T-helper 1 cell treated with Interleukin-12 subunit alpha and Interleukin-12 subunit beta and Interleukin-4 antibody, amounts not matched to agents 30 μg/mL and 1 μg/mL, for 36 hours (primary cell): ENCODE results near the gene DCXR.
A peak's percentile ranks its signal among the peaks of the same experiment; 100 is the strongest.

Source experiments
- H3K27ac Mint-ChIP-seq: one replicate; pipeline ENCODE4 v1.8.0; 2021; ENCODE audit warnings: mild to moderate bottlenecking, mixed read lengths
- H3K27me3 Mint-ChIP-seq: one replicate; pipeline ENCODE4 v1.8.0; 2021; ENCODE audit warnings: low read depth, mixed read lengths
- H3K36me3 Mint-ChIP-seq: one replicate; pipeline ENCODE4 v1.8.0; 2021; ENCODE audit warnings: low read depth, mixed read lengths
- H3K4me1 Mint-ChIP-seq: one replicate; pipeline ENCODE4 v1.8.0; 2021; ENCODE audit warnings: low read depth, mixed read lengths
- H3K4me3 Mint-ChIP-seq: one replicate; pipeline ENCODE4 v1.8.0; 2021; ENCODE audit warnings: mild to moderate bottlenecking, moderate library complexity, mixed read lengths
- H3K9me3 Mint-ChIP-seq: one replicate; pipeline ENCODE4 v1.8.0; 2021; ENCODE audit warnings: mixed read lengths

Gene DCXR

DNA sequence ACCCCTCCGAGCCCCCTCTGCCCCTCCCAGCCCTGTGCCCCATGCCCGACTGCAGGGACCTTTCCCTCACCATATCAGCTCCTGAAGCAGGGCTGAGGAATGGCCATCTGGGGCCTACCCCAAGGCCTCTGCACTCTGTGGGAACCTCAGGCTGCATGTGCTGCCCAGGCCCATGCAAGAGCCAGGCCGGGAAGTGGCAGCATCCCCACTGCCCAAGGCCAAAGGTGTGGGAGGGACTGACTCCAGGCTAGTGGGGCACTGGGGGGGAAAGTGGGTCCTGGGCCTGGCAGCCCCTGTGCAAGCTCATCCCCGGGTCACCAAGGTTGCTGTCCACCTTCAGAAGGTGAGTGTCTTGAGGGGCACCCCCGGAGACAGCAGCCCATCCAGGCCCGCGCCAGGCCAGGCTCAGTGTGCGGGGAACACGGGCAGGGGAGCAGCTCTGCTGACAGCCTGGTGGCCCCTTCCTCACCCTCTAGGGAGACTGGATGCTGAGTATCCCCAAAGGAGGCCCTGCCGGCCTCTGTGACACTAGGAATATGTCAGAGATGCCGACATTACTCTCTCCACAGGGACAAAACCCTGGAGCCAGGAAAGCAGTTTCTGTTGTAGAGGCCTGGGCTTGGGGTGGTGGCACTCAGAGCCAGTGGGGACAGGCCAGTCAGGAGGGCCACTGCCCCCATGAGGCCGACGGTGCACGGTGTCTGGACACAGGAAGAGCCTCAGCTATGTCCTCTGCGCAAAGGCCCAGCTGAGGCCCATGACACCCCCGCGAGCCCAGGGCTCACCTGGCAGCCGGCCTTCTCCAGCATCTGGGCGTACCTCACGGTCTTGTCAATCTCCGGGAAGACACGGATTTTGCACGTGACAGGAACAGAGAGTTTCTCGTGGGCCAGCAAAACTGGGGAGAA, 24.8 kb upstream of the DCXR start:
- Mint-ChIP-seq H3K27me3 (no peaks in the 10 kb centered on the region), H3K27ac (no peak overlapping the region), H3K4me3 (no peak overlapping the region), H3K36me3 (peaks cover 5% of the 10 kb centered on the region), H3K9me3 (no peaks in the 10 kb centered on the region), H3K4me1 (peaks cover 6% of the 10 kb centered on the region)

DNA sequence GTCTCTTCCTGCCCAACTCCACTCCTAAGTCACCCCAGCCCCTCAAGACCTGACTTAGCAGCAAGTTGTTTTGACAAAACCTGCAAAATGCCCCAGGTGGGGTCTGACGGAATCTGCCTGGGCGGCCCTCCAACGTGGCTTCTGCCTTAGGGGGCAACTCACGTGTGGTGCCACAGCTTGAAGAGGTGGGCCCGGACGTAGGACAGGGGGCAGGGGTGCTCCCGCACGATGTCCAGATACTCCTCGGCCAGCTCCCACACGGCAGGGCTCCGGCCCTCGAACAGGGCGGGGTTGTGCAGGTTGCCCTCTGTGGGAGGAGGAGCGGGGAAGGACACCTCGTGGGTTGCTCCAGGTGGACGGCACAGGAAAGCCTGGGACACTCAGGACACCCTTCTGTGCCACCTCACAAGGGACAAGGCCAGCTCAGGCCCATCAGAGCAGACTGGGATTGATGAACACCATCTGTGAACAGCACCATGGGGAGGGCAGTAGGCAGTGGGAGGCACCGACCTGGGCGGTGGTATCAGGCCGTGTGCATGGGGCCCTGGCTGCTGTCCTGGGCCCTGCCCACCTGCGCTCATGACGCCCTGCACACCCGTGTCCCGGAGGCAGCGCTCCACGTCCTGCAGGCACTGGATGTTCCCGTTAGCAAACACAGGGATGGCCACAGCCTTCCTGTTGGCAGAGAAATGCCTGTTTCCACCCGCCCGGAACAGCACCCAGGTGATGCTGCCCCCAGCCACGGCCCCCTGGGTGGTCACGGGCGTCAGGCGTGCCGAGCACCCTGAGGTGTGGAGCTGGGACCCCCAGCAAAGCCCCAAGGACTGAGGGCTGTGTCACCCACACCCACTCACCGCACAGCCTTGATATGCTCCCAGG, 23.8 kb upstream of the DCXR start:
- H3K4me1 Mint-ChIP-seq = peaks cover 5% of the 10 kb centered on the region
- no peak overlapping the region for H3K27ac Mint-ChIP-seq
- no peak overlapping the region for H3K4me3 Mint-ChIP-seq
- H3K27me3 Mint-ChIP-seq = no peaks in the 10 kb centered on the region
- H3K9me3 Mint-ChIP-seq = no peaks in the 10 kb centered on the region
- peaks cover 5% of the 10 kb centered on the region for H3K36me3 Mint-ChIP-seq

DNA sequence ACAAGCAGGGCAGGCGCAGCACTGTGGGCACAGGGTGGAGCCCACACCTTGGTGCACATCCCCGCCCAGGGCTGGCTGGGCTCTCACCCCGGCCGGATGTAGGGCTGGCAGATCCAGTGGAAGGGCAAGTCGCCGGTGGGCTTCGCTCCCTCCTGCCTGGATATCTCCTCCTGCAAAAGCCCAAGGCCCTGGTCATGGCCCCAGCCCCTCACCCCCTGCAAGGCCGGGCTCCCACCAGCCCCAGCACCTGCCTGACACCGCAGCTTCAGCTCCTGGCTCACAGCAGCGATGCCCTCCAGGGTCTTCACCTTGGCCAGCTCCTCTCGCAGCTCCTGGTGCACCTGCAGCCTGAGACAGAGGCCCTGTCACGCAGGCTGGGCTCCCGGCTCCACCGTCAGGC, 23.1 kb upstream of the DCXR start:
- Mint-ChIP-seq H3K27ac (no peak overlapping the region), H3K4me3 (no peak overlapping the region), H3K9me3 (no peaks in the 10 kb centered on the region), H3K27me3 (no peaks in the 10 kb centered on the region), H3K36me3 (peaks cover 3% of the 10 kb centered on the region), H3K4me1 (peaks cover 3% of the 10 kb centered on the region)

DNA sequence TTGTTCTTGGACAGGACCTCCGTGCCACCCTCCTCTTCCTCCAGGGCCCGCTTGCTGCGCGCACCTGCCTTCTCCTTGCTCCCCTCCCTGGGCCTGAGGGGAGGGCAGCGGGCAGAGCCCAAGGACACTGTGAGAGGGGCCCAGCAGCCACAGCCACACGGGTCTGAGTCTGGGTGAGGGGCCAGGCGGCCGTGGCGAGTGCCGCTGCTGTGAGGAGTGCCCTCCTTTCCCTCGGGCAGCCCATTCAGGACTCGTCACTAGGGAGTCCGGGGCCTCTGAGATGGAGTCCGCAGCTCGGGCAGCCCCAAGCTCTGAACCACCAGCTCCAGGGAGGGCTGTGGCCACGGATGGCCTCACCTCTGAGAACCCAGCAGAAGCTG, 22.5 kb upstream of the DCXR start:
- Mint-ChIP-seq H3K27me3 (no peaks in the 10 kb centered on the region), H3K36me3 (peaks cover 3% of the 10 kb centered on the region), H3K4me1 (peaks cover 3% of the 10 kb centered on the region), H3K4me3 (no peak overlapping the region), H3K27ac (no peak overlapping the region), H3K9me3 (no peaks in the 10 kb centered on the region)

DNA sequence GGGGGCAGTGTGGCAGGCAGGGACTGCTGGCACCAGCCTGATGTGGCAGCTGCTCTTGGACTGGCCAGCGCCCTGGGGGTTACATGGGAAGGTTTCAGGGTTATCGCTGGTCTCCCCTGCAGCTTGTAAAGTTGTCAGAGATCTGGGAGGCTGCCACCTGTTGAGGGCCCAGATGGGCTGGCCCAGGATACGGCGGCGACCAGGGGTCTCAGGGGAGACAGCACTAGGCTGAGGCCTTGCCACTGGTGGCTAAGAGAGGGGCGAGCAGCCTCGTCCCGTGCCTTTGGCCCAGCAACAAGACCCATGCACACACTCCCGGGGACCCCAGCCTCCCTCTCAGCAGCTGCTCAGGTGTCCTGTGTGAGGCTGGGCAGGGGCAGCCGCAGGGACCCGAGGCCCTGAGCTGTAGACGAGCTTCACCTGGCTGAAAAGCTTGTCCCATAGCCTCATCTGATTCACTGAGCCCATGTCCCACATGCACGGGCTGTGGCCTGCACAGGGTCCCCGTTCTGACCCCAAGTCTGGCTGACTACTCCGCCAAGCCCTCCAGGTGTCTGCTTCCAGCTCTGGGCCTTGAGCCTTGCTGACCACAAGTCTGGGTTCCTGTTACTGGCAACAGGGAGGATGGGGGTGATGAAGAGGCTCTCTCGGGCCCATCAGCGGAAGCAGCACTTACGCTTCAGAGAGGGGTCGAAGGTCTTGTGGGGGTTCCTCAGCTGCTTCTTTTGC, 21.9 kb upstream of the DCXR start:
- no peaks in the 10 kb centered on the region for H3K9me3 Mint-ChIP-seq
- H3K27me3 Mint-ChIP-seq = no peaks in the 10 kb centered on the region
- no peak overlapping the region for H3K27ac Mint-ChIP-seq
- H3K36me3 Mint-ChIP-seq = peaks cover 3% of the 10 kb centered on the region
- no peak overlapping the region for H3K4me3 Mint-ChIP-seq
- peaks cover 3% of the 10 kb centered on the region for H3K4me1 Mint-ChIP-seq

DNA sequence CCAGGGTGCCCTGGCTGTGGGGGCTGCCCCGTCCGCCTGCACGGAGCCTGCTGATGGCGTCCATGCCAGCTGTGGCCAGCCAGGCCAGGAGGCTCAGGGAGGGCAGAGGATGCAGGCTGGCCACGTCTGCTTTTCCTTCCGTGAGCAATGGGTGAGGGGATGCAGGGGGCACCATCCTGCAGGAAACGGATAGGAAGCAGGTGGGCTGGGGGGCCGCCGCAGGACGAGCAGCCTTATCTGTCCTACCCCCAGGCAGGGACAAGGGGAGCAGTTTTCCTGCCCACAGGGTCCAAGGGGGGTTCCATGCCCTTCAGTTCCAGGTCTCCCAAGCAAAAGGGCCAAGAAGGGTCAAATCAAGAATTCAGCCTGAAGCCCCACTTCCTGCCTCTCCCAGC, 21.4 kb upstream of the DCXR start:
- Mint-ChIP-seq H3K27ac (no peak overlapping the region), H3K4me3 (no peak overlapping the region), H3K36me3 (peaks cover 3% of the 10 kb centered on the region), H3K27me3 (no peaks in the 10 kb centered on the region), H3K9me3 (no peaks in the 10 kb centered on the region), H3K4me1 (no peaks in the 10 kb centered on the region)

DNA sequence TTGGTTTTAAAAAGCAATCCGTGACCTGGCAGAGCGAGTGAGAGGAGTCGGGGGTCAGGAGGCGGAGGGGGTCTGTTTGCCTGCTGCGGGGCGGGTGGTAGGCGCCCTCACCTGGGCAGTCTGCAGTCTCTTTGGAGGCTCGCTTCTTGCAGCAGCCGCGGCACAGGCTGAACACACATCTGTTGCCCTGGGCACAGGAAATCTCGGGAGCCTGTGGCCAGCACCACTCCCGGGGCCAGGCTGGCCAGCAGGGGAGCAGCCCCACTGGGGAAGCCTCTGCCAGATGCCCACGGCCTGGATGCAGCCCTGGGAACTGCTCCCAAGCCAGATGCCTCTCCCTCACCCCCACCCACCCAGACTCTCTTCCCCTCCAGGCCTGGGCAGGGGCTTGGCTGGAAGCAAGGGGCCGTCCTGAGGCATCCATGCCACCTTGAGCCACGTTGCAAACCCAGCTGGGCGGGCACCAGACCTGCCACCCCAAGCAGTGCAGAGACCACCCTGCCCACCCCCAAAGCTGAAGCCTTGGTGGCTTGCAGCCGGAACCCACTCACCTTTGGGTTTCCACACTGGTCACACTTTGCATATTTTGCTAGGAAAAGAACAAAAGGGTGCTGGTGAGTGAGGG, 20.8 kb upstream of the DCXR start:
- Mint-ChIP-seq H3K36me3 (peaks cover 3% of the 10 kb centered on the region), H3K4me1 (peaks cover under 1% of the 10 kb centered on the region), H3K27me3 (no peaks in the 10 kb centered on the region), H3K27ac (no peak overlapping the region), H3K4me3 (no peak overlapping the region), H3K9me3 (no peaks in the 10 kb centered on the region)

DNA sequence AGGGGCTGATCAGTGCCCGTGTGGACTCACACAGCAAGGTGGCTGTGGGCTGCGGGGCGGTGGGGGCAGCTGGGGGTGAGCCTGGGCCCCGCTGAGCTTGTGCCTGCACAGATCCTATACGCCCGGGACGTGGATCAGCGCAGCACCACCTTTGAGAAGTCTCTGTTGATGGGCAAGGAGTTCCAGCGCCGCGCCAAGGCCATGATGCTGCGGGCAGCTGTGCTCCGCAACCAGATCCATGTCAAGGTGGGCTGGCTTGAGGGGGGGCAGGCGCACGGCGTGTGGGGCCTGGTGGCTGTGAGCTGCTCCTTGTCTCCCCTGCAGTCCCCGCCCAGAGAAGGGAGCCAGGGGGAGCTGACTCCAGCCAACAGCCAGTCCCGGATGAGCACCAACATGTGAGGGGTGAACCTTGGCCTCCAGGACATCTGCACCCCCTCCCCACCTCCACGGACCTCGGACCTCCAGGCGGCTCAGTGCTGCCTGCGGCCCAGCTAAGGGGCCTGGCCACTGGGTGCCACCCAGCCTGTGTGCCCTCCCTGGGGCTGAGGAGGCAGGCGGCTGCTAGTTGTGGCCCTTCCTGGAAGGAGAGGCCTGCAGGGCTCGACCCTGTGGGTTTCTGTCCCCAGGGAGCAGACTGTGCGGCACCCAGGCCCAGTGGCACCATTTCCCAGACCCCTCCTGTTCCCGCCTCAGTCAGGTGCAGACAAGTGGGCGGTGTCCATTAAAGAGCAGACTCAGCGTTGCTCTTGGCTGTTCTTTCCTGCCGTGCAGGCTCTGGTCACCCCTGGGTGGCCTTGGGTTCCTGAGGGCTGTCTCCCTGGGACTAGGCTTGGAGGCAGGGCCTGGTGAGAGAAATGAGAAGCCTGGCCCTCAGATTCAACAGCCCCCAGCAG, 19.5 kb upstream of the DCXR start:
- H3K27ac Mint-ChIP-seq = no peak overlapping the region
- H3K36me3 Mint-ChIP-seq = peaks cover 3% of the 10 kb centered on the region
- H3K4me1 Mint-ChIP-seq = peaks cover 2% of the 10 kb centered on the region
- H3K4me3 Mint-ChIP-seq = no peak overlapping the region
- no peaks in the 10 kb centered on the region for H3K9me3 Mint-ChIP-seq
- no peaks in the 10 kb centered on the region for H3K27me3 Mint-ChIP-seq

DNA sequence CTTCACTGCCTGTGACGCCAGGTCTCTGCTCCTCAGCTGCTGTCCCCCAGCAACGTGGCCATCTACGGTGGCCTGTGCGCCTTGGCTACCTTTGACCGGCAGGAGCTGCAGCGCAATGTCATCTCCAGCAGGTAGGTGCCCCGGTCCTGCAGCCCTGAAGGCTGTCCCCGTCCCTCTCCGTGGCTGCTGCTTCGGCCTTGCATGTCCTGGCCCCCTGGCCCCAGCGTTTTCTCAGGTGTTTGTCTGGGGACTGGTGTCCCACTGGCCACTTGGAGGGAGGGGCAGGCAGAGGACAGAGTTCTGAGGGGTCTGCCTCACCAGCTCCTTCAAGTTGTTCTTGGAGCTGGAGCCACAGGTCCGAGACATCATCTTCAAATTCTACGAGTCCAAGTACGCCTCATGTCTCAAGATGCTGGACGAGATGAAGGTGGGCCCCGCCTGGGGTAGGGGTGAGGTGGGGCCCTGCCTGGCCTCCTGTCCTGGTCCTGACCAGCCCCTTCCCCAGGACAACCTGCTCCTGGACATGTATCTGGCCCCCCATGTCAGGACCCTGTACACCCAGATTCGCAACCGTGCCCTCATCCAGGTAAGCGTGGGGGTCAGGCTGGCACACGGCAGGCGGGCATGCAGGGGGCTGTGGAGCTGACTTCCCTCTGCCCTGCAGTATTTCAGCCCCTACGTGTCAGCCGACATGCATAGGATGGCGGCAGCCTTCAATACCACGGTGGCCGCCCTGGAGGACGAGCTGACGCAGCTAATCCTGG, 18.6 kb upstream of the DCXR start:
- Mint-ChIP-seq H3K36me3 (peaks cover 3% of the 10 kb centered on the region), H3K4me1 (peaks cover 2% of the 10 kb centered on the region), H3K9me3 (no peaks in the 10 kb centered on the region), H3K4me3 (no peak overlapping the region), H3K27ac (no peak overlapping the region), H3K27me3 (no peaks in the 10 kb centered on the region)

DNA sequence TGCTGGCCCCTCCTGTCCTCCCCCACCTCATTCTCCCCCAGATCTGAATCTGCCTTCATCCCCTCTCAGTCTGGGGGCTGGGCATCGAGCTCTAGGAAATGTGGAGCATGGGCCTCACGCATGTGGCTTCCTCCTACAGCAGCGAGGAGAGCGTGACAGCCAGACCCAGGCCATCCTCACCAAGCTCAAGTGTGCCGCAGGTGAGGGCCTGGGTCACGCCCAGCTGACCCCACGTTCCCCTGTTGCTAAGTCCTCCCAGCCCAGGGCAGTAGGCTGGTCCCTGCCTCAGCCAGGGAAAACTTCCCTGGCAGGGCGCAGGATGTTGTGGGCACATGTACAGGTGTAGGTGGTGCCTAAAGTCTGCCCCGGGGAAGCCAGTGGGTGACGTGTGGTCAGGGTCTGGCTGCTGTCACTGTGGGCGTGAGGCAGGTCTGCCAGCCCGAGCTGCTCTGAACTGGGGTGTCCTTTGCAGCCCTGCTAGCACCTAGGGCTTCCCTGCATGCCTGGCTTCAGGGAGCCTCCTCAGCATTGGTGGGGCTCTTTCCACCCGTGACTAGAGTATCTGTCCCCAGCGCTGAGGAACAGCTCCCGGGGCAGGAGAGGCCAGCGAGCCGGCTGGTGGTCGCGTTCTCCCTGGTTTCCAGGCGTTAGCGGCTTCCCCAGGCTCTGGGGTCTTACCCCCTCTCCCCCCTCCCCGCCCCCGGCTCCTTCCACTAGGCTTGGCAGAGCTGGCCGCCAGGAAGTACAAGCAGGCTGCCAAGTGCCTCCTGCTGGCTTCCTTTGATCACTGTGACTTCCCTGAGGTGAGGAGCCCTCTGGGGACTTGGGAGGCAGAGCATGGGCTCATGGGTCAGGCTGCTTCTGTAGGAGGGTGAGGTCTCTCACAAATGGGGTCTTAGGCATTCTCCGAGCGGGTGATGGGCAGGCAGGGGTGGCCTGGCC, 17.8 kb upstream of the DCXR start:
- H3K9me3 Mint-ChIP-seq = no peaks in the 10 kb centered on the region
- H3K36me3 Mint-ChIP-seq = peaks cover 3% of the 10 kb centered on the region
- H3K4me3 Mint-ChIP-seq = peak overlapping the region; percentile 37
- no peak overlapping the region for H3K27ac Mint-ChIP-seq
- no peaks in the 10 kb centered on the region for H3K27me3 Mint-ChIP-seq
- H3K4me1 Mint-ChIP-seq = peaks cover 6% of the 10 kb centered on the region

DNA sequence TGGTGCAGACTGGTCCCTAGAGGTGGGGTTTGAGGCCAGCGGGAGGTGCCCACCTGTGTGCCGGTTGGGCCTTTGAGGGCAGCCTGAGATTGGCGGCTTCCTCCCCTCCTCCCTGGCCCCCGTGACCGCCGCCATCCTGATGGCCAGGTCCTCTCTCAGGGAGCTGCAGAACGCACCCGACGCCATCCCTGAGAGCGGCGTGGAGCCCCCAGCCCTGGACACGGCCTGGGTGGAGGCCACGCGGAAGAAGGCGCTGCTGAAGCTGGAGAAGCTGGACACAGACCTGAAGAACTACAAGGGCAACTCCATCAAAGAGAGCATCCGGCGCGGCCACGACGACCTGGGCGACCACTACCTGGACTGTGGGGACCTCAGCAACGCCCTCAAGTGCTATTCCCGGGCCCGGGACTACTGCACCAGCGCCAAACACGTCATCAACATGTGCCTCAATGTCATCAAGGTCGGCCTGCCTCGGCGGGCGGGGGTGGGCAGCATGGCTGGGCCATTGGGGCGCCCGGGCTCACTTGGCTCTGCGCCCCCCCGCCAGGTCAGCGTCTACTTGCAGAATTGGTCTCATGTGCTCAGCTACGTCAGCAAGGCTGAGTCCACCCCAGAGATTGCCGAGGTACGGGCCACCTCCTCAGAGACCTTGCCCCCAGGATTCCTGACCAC, 17.0 kb upstream of the DCXR start:
- H3K27me3 Mint-ChIP-seq = no peaks in the 10 kb centered on the region
- H3K9me3 Mint-ChIP-seq = no peaks in the 10 kb centered on the region
- peak overlapping the region; percentile 37 for H3K4me3 Mint-ChIP-seq
- H3K4me1 Mint-ChIP-seq = peaks cover 7% of the 10 kb centered on the region
- peaks cover 3% of the 10 kb centered on the region for H3K36me3 Mint-ChIP-seq
- no peak overlapping the region for H3K27ac Mint-ChIP-seq
